Fibroblast of peridontal ligament (primary cell): Measurements from ENCODE around the gene SRM.
A peak's percentile ranks its signal among the peaks of the same experiment; 100 is the strongest.
"Not testable (repeated sequence)": the region's sequence is repeated elsewhere in the genome, so short reads cannot be mapped to it uniquely, and the experiment has no call there.

Source experiments
- DNase-seq: peaks from one replicate; pipeline ENCODE4 v3.0.0-alpha.2; 2010; ENCODE audit errors: extremely low read depth

SRM gene

DNA sequence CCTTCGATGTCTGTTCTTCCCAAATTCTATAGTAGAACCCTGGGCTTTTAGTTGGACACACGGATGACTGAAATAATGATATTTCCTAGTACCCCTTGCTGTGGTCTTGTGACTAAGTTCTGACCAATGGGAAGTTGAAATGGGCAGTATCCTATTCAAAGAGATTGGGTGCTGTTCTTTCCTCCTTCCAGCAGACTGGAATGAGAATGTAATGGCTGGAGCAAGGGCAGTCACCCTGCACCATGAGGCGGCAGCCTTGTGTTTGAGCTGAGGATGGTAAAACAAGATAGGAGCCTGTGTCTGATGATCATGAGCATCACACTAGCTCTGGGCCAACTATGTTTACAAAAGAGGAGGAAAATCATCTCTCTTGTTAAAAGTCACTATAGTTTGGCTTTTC is 5.1 kb upstream of the SRM start:
- DNase-seq: no peak

DNA sequence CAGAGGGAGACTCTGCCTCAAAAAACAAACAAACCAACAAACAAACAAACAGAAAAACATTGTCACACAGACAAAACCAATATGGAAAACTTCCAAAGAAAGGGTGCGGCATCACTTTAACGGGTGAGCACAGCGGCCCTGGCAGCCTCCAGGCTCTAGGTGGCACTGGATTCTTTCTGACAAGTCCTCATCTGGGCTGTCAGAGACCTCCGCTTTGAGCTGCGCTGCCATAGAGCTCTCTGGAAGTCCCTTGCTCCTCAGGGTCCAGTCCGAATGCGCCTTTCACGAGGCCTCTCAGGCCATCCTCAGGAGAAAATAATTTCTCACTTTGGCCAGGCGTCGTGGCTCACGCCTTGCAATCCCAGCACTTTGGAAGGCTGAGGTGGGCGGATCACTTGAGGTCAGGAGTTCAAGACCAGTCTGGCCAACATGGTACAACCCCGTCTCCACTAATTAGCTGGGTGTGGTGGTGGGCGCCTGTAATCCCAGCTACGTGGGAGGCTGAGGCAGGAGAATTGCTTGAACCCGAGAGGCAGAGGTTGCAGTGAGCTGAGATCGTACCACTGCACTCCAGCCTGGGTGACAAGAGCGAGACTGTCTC is 4.2 kb upstream of the SRM start:
- DNase-seq: not testable (repeated sequence)

DNA sequence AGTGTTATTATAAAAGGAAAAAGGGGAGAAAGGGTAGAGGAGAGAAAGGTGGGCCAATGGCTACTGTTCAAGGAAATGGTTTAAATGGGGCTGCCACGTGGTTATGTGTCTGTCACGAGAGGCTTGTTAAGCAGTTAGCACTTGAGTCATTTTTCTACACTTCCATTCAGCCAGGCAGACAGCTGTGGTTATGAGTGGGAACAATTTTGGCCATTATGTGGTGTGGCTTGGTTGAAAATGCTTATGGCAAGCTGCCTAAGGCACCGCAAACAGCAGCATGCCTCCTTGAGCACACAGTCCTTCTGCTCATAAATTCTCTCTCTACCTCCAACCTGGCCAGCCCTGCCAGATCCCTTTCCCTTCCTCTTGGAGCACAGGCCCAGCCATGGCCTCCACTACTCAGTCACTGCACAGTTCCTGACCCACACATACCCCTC is 3.2 kb upstream of the SRM start:
- peak; percentile 68 for DNase-seq

DNA sequence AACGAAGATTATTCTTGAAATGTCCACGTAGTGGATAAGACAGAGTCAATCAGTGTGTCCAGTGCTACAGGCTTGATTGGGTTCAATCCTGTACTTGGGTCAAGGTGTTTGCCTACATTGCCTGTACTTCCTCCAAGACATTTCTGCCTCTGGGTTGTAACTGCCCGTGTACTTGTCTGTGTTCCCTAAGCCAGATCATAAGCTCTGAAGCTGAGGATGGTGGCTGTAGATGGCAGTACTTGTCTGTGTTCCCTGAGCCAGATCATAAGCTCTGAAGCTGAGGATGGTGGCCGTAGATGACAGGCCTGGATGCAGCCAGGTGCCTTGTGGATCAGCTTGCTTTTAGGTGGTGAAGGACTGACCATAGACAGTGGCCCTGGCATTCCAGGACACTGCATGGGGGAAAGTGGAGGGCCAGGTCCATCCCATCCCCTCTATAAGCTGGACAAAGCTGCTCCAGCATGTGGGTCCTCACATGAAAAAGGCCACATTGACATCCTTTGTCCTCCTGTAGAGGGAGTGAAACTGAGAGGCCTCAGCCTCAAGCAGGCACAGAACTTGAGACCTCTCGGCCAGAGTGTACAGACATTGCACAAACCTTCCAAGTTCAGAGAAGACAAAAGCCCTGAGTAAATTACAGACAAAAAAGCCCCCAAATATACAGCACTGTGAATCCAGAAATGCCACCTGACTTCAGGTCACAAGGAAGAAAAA is 2.0 kb upstream of the SRM start:
- no peak for DNase-seq

DNA sequence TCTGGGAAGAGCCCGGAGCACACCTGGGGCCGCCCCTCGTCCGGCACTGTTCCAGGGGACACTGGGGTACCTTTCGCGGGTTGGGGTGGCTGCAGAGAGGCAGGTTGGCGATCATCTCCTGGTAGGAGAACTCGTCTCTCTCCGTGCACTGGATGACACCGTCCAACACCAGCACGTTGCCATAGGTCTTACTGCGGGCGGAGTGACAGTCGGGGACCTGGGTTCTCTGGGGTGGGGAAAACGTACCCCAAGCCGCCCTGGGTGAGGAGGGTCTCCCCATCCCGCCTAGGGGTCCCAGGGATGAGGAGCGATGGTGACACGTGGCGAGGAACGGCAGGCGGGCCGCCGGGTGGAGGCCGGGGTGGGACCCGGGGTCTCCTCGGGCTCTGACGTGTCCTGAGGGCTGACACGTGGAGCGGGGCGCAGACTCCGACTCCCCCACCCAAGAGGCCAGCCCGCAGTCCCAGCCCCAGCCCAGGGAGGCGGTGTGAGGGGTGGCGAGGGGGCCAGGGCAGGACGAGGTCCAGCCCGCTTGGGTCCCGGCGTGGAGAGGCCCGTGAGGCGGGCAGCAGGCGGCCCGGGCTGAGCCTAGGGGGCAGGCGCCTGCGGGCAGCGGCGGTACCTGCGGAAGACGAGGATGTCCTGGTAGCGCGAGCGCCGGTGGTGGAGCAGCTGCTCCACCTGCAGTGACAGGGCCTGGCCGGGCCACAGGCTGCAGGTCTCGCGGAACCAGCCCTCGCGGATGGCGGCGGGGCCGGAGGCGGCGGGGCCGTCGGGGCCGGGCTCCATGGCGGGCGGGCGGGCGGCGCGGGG is 457 bp downstream of the SRM start:
- DNase-seq: no peak

DNA sequence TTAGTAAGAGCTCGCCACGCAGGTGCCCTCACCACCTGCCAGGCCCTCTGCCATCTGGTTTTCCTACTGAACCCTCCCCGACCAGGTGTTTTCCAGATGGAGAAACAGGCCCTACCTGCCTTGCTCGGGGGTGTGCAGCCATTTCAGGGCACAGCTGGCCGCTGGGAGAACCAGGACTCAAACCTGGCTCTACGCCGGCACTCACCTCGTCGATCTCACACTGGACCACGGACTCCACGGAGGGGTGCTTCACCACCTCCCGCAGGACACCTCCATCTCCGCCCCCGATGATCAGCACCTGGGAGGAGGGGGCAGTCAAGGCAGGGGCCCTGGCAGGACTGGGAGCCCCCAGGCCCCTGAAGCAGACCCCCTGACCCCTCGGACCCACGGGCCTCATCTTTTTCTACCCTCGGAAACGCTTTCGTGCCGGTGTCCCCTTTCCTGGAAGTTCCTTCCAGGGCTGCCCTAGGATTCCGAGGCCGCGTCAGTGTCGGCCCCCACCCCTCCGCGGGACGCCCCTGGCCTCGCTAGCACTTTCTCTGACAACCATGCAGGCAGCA is 1.1 kb downstream of the SRM start:
- DNase-seq: no peak

DNA sequence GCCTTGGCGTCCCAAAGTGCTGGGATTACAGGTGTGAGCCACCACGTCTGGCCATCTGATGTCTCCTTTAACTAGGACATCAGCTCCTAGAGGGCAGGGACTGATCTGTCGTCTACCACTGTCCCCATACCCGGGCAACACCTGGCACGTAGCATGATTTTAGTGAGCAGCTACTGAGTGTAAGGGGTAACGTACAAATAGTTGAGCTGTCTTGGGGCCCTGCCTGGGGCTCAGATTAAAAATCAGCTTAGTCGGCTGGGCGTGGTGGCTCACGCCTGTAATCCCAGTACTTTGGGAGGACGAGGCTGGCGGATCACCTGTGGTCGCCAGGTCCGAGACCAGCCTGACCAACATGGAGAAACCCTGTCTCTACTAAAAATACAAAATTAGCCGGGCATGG is 1.8 kb downstream of the SRM start:
- no peak for DNase-seq

DNA sequence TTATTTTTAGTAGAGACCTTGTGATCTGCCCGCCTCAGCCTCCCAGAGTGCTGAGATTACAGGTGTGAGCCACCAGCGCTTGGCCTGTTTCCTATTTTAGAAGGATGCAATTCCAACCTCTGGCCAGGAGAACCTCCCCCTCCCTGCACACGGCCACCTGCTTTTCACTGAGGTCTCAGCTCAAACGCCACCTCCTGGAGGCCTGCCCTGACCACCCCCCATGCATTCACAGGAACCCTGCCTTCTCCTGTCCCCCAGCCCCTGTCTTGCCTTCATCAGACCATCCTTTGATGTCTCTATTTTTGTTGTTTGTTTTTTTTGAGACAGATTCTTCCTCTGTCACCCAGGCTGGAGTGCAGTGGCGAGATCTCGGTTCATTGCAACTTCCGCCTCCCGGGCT is 2.3 kb downstream of the SRM start:
- DNase-seq: no peak

DNA sequence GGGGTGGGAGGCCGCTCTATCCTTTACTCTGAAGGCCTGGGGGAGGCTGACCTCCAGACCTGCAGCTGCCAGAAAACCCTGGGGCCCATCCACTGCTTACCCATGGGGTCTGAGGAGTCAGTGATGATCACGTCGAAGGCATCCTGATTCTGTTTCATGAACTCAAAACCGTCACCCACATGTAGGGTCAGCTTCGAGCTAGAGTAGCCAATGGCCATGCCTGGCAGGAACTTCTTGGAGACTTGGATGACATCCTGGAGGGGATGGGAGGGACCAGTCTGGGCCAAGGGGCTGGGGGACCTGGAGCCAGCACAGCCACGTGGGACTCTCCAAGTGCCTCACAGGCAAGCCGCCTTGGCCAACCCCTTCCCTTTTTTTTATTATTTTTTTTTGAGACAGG is 3.3 kb downstream of the SRM start:
- DNase-seq: no peak

DNA sequence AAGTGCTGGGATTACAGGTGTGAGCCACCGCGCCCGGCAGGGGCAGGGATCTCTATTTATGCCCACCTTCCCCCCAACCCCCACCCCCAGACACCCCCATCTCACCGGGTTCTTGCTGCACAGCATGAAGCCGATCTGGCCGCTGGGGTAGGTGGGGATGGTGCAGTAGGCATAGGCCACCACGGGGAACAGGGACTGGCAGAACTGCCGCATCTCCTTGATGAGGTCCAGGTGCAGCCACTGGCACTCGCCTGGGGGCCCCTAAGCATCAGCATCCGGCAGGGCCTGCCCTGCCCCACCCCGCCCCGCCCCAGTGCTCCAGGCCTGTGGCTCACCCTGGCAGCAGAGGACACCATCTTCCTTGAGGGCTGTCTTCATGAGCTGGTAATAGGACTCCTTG is 4.1 kb downstream of the SRM start:
- no peak for DNase-seq

DNA sequence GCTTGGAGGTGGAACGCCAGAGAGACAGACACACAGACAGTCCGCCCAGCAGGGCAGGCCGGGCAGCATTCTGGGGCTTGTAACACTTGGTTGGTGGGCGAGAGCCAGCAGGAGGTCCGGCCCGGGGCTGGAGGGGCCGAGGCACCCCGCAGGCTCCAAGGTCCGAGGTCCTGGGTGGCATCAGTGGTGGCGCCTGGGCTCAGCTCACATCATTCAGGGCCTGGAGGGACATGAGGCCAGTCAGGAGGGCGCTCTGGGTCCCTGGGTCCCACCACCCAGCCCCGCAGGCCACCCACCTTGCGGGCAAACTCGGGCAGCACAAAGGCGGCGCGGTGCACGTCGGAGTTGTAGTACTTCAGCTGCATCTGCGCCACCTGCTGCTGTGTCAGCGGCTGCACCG is 5.2 kb downstream of the SRM start:
- no peak for DNase-seq

DNA sequence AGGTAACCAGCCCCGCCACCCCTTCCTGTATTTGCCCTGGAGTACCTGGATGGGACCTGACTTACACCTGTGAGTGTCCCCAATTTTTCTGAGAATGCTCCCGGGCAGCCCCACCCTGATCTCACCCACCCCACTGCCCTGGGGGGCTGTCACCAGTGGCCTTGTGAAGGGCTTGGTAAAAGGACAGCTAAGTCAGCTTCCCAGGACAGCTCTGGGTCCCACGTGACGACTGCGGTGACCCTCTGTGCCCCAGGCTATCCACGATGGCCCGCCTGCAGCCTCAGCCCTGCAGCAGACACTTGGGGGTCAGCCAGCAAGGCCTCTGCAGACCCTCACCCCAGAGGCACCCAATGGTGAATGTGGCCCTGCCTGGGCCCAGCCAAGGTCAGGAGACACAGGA is 5.6 kb downstream of the SRM start:
- DNase-seq: no peak

DNA sequence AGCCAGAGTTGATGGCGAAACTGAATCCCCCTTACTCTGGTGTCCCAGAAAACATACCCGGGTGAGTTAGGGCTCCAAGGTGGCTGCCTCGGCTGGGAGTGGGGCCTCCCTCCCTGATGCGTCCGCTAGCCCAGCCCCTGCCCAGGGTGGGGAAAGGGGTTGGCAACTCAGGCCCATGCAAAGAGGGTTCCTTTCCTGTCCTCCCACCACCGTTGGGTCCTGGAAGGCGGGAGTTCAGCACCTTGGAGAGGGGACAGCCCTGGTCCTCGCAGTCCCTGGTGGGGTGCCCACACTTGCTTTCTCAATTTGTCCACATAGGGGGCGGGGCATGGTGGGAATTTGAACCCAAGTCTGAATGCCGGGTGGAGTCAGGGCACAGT is 6.1 kb downstream of the SRM start:
- DNase-seq: peak; percentile 14

DNA sequence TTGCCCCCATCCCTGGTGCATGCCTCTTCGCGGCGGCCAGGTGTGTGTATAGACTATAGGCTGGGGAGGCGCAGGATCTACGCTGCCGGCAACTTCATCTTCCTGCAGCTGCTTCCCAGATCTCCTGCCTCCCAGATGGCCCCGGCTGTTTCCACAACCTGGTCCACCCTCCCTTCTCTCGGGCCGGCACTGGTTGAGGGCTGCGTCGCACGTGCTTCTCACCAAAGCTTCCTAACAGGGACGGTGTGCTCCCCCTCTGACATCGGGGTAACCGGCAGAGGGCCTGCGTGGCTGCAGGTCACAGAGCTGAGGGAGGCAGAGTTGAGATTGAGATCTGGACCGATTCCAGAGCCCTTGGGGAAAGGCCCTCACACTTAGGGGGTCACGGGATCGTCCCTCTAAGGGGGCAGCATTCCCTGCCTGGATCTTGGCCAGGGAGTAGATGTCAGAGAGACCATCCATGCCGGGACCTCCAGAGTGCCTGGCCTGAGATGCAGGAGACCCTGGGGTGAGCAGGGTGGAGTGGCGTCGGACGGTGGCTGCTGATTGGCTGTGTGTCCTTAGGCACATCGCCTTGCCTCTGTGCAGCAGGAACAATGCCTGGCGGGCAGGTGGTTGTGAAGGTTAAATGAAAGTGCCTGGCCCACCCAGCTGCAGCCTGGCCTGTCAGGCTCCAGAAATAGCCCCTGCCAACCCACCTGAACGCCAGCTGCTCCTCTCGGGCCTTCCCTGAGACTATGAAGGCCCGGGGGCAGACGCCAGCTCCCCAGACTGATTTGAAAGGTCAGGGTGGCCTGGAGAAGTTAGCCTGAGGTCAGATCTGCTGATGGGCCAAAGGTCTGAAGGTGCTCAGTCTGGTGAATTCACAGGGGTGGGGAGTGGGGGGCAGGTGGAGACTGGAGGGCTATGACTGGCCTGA is 6.7 kb downstream of the SRM start:
- no peak for DNase-seq

DNA sequence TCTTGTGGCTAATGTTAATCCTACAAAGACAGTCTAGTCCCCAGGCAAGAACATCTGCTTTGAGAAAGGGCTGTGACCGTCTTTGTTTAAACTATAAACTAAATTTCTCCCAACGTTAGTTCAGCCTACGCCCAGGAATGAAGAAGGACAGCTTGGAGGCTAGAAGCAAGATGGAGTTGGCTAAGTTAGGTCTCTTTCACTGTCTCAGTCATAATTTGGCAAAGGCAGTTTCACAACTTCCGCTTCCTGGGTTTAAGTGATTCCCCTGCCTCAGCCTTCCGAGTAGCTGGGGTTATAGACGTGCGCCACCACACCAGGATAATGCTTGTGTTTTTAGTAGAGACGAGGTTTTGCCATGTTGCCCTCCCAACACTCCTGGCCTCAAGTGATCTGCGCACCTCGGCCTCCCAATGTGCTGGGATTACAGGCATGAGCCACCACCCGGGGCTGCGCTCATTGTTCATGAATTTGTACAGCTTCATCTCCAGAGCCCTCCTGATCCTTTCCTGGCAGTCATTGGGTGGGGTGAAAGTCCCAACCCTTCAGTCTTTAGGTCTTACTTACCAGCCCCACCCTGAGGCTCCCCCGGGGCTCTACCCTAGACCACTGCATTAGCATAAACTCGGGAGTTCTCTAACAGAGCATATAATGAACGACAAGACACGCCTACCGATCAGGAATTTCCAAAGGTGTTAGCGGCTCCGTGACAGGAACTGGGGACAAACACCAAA is 7.9 kb downstream of the SRM start:
- DNase-seq: no peak

DNA sequence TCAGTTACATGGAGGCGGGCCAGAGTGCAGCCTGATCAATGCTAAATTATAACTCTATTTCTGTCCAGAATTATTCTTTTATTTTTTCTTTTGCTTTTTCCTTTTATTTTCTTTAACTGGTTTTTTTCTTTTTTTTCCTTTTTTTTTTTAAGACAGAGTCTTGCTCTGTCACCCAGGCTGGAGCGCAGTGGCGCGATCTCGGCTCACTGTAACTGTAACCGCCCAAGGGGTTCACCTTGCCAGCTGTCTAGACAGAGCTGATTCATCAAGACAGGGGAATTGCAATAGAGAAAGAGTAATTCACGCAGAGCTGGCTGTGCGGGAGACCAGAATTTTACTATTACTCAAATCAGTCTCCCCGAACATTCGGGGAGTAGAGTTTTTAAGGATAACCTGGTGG is 8.7 kb downstream of the SRM start:
- DNase-seq: not testable (repeated sequence)

DNA sequence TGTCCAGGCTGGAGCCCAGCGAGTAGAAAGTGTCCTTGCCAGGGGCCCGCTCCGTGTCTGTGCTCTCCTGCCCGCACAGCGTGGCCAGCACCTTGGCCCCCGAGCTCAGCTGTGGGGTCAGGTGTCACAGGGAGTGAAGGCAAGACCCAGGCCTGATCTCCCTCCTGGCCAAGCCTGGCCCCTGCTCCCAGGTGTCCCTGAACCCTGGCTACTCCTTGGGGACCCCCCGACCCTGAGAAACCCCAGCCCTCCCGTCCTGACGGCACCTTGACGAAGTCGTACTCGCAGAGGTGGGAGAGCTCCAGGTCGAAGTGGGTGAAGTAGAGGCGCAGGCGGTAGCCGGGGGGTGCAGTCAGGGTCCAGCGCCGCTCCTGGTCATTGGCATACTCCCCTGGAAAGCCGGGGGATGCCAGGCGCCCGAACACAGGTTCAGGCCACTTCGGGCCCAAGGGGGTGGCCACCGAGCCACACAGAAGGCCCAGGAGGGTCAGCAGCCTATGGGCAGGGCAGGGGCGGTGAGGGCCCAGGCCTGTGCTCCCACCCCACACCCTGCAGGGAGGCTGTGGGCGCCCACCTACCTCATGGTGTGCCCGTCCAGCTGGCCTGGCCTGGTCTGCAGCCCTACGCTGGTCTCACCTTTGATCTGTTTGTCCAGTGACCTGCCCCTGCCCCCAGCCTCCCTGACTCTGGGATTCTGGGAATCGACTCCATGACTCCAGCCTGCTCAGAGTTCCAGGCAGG is 13.0 kb downstream of the SRM start, which contains the start of gene MASP2:
MASP2 (minus strand) TSS at position 615 of the 741 bp plus-strand sequence; CDS start at position 583, 32 bp downstream.
- DNase-seq: no peak

DNA sequence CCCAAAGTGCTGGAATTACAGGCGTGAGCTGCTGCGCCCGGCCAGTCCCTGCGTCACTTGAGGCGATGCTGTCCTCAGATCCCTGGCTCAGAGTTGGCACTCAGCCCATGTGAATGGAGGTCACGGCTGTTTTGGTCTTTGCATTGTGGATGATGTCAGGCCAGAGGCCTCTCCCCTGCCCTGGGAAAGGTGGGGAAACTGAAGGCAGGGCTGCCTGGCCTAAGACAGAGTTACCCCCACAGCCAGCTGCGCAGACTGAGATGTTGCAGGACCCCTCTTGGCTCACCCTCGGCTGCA is 13.6 kb downstream of the SRM start:
- DNase-seq: no peak

DNA sequence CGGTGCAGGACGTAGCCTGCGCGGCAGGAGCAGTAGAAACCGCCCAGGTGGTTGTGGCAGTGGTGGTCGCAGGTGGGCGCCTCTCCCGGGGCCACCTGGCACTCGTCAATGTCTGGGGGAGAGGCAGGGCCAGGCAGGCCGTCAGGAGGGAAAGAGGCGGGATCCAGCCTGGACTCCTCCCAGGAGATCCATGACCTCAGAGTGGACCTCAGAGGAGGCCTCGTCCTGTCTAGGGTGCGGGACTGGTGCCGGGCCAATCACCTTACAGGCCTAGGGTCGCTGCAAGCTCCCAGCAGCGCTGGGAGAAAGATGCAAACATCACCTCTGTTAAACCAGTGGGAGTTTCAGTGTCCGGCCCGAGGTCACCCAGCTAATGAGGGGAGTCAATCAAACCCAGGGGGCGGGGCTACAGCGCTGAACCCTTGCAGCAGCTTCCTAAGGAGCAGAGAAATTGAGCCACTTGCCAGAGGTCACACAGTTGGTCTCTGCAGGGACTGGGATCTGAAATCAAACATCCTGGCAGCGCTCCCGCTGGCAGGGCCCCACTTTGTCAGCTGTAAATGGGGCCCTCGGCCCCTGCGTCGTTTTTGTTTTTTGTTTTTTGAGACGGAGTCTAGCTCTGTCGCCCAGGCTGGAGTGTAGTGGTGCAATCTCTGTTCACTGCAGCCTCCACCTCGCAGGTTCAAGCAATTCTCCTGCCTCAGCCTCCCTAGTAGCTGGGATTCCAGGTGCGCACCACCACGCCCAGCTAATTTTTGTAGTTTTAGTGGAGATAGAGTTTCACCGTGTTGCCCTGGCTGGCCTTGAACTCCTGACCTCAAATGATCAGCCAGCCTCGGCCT is 14.2 kb downstream of the SRM start:
- no peak for DNase-seq
